B cell (primary cell): ENCODE results near the gene USP22. TPM values are rescaled to one million over a fixed set of nuclear protein-coding genes. Genes with fewer than 3 reads are reported as not detected.

ENCODE experiments used
- ATAC-seq: fragments of 200-7000 bp; cut with Tn5 transposase; one replicate; pipeline ENCODE4 v1.10.0; 2021; ENCODE audit warnings: low read depth, mild to moderate bottlenecking, moderate number of reproducible peaks, moderate library complexity
- CTCF ChIA-PET: fragments of 350-600 bp; sonication (Branson Sonifier 250); formaldehyde crosslinking; loops from one replicate; lab custom pipeline; 2021; ENCODE audit warnings: antibody characterized with exemption, inconsistent platforms; lab: Charles Lee
- POLR2A ChIA-PET: fragments of 350-600 bp; sonication (Branson Sonifier 250); formaldehyde crosslinking; loops from one replicate; lab custom pipeline; 2021; ENCODE audit warnings: antibody characterized with exemption; lab: Charles Lee
- DNase-seq: peaks from one replicate; pipeline ENCODE4 v3.0.0; 2013
- H2AFZ ChIP-seq: 2 replicates; pipeline ENCODE4 v1.6.1; 2012; ENCODE audit warnings: mild to moderate bottlenecking, low read depth, low read length; ENCODE audit not compliant: insufficient read depth, poor library complexity, severe bottlenecking
- H3K27ac ChIP-seq, 2 donors: 1 replicate in 1 of 2; 2 replicates in 1 of 2; pipeline ENCODE4 v1.5.1; 2012 to 2013; ENCODE audit warnings: low read length in 2 of 2, mild to moderate bottlenecking in 2 of 2, moderate library complexity in 1 of 2
- H3K27me3 ChIP-seq, 4 experiments: fragments of 200-600 bp in 1 of 4; sonication (generic) in 1 of 4; replicated peaks in 1 of 4; 1 replicate in 2 of 4; 2 replicates in 2 of 4; pipeline versions ENCODE4 v1.6.1 to v1.7.0; 2013 to 2016; ENCODE audit warnings: low read length in 3 of 4, mild to moderate bottlenecking in 2 of 4, mixed read lengths in 1 of 4, moderate library complexity in 1 of 4; ENCODE audit not compliant: insufficient read depth in 4 of 4, control insufficient read depth in 3 of 4; ENCODE audit errors: control extremely low read depth in 1 of 4
- H3K36me3 ChIP-seq, 2 experiments: replicated peaks in 1 of 2; 1 replicate in 1 of 2; 2 replicates in 1 of 2; pipeline versions ENCODE4 v1.6.1 to v1.7.1; 2013; ENCODE audit warnings: low read length in 1 of 2; ENCODE audit not compliant: insufficient read depth in 2 of 2, control insufficient read depth in 1 of 2; ENCODE audit errors: control extremely low read depth in 1 of 2, extremely low read depth in 1 of 2
- H3K4me1 ChIP-seq, 2 donors: fragments of 200-600 bp in 1 of 2; sonication (generic) in 1 of 2; 1 replicate in 1 of 2; 2 replicates in 1 of 2; pipeline versions ENCODE4 v1.5.1 to v1.6.1; 2013 to 2017; ENCODE audit warnings: low read length in 2 of 2; ENCODE audit not compliant: control insufficient read depth in 2 of 2, insufficient read depth in 2 of 2
- H3K4me2 ChIP-seq: replicated peaks from 2 replicates; pipeline ENCODE3; 2012; ENCODE audit warnings: mild to moderate bottlenecking, low read depth, low read length; ENCODE audit not compliant: poor library complexity, severe bottlenecking
- H3K4me3 ChIP-seq, 5 experiments: fragments of 200-600 bp in 1 of 5; sonication (generic) in 1 of 5; 1 replicate in 3 of 5; 2 replicates in 2 of 5; pipeline versions ENCODE4 v1.5.1 to v1.7.0; 2011 to 2016; ENCODE audit warnings: low read length in 4 of 5, mild to moderate bottlenecking in 4 of 5, low read depth in 2 of 5, control low read depth in 1 of 5, moderate library complexity in 1 of 5; ENCODE audit not compliant: insufficient read depth in 1 of 5; ENCODE audit errors: control extremely low read depth in 1 of 5, extremely low read depth in 1 of 5
- H3K79me2 ChIP-seq: fragments of 200-600 bp; sonication (generic); one replicate; pipeline ENCODE4 v1.6.0; 2016; ENCODE audit warnings: low read length; ENCODE audit not compliant: control insufficient read depth, insufficient read depth
- H3K9ac ChIP-seq: fragments of 200-600 bp; sonication (generic); 2 replicates; pipeline ENCODE4 v1.6.1; 2017; ENCODE audit warnings: mild to moderate bottlenecking, low read length, moderate library complexity
- H3K9me3 ChIP-seq, 3 donors: one replicate each; pipeline versions ENCODE4 v1.6.1 to v1.7.1; 2013; ENCODE audit warnings: low read length in 2 of 3; ENCODE audit not compliant: control insufficient read depth in 2 of 3, insufficient read depth in 1 of 3; ENCODE audit errors: control extremely low read depth in 1 of 3
- H4K20me1 ChIP-seq: 2 replicates; pipeline ENCODE4 v1.6.0; 2012; ENCODE audit warnings: mild to moderate bottlenecking, low read length; ENCODE audit not compliant: insufficient read depth, control insufficient read depth, poor library complexity, severe bottlenecking
- H3K27ac Mint-ChIP-seq: one replicate; pipeline ENCODE4 v1.8.0; 2021; ENCODE audit warnings: mixed read lengths
- H3K27me3 Mint-ChIP-seq: one replicate; pipeline ENCODE4 v1.8.0; 2021; ENCODE audit warnings: mixed read lengths
- H3K4me1 Mint-ChIP-seq: one replicate; pipeline ENCODE4 v1.8.0; 2021; ENCODE audit warnings: mixed read lengths
- H3K4me3 Mint-ChIP-seq: one replicate; pipeline ENCODE4 v1.8.0; 2021; ENCODE audit warnings: mixed read lengths
- H3K9me3 Mint-ChIP-seq: one replicate; pipeline ENCODE4 v1.8.0; 2022; ENCODE audit warnings: mixed read lengths; ENCODE audit not compliant: insufficient read depth
- EZH2 ChIP-seq: IDR thresholded peaks from 2 replicates; pipeline ENCODE4 v1.6.1; 2012; ENCODE audit warnings: borderline replicate concordance, low read depth, mild to moderate bottlenecking, moderate library complexity, low read length; ENCODE audit not compliant: insufficient read depth, poor library complexity, severe bottlenecking
- WGBS: methylation state at CpG from one replicate; pipeline ENCODE4 v1.1.5; 2013; ENCODE audit warnings: missing lambda C conversion rate; ENCODE audit not compliant: insufficient coverage; 5-methylcytosine and 5-hydroxymethylcytosine counted together
- intact Hi-C: fragments of 100-400 bp; cut with micrococcal nuclease; formaldehyde crosslinking; loops from one replicate; pipeline ENCODE4 v1.10.0; 2022
- polyA plus RNA-seq: library from polyadenylated mRNA; depleted of rRNA; stranded (reverse); fragments of >200 nt; gene quantifications from 2 replicates; pipeline ENCODE4 v1.2.3, GENCODE V29; 2012
- total RNA-seq, 2 donors: library from RNA; stranded (reverse); fragments of 120-200 nt in 1 of 2; gene quantifications; 1 replicate in 1 of 2; 2 replicates in 1 of 2; pipeline versions ENCODE4 v1.2.3 to v1.2.4, GENCODE V29; 2013 to 2022
- TF ChIP-seq, protein P1 (sequence below): fragments of 200-600 bp; IDR thresholded peaks from one replicate; pipeline ENCODE4 v1.8.0; 2022; ENCODE audit warnings: antibody characterized with exemption, mild to moderate bottlenecking

Gene USP22
- total and polyA plus RNA-seq, 2 donors (not counting 1 experiment from before 2014, with no cell fraction given), result 74.3 to 167 TPM

DNA sequence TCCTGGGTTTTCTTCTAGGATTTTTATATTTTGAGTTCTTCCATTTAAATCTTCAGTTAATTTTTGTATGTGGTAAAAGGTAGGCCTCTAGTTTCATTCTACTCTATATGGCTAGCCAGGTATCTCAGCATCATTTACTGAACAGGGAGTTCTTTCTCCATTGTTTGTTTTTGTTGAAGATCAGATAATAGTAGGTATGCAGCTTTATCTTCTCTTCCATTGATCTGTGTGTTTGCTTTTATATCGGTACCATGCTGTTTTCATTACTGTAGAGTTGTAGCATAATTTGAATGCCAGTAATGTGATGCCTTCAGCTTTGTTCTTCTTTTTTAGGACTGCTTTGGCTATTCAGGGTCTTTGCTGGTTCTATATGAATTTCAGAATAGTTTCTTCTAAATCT, 77.3 kb downstream of the USP22 start:
- no peak overlapping the region for H3K27ac ChIP-seq
- H3K27ac Mint-ChIP-seq, result no peak overlapping the region
- H3K4me3 ChIP-seq, result no peak overlapping the region
- H4K20me1 ChIP-seq, result no peaks in the 10 kb centered on the region
- no peak for ATAC-seq
- no peak for DNase-seq
- H3K4me3 Mint-ChIP-seq, result no peak overlapping the region
- no peaks in the 10 kb centered on the region for H3K79me2 ChIP-seq
- intact Hi-C loops, result no loop called here
- no peak overlapping the region for H2AFZ ChIP-seq
- peaks cover 42 to 43% of the 10 kb centered on the region in 2 donors for H3K4me1 ChIP-seq
- no peaks in the 10 kb centered on the region for H3K9me3 Mint-ChIP-seq
- H3K36me3 ChIP-seq, result no peaks in the 10 kb centered on the region
- peaks cover 7% of the 10 kb centered on the region for H3K27me3 Mint-ChIP-seq
- TF ChIP-seq, protein P1, sequence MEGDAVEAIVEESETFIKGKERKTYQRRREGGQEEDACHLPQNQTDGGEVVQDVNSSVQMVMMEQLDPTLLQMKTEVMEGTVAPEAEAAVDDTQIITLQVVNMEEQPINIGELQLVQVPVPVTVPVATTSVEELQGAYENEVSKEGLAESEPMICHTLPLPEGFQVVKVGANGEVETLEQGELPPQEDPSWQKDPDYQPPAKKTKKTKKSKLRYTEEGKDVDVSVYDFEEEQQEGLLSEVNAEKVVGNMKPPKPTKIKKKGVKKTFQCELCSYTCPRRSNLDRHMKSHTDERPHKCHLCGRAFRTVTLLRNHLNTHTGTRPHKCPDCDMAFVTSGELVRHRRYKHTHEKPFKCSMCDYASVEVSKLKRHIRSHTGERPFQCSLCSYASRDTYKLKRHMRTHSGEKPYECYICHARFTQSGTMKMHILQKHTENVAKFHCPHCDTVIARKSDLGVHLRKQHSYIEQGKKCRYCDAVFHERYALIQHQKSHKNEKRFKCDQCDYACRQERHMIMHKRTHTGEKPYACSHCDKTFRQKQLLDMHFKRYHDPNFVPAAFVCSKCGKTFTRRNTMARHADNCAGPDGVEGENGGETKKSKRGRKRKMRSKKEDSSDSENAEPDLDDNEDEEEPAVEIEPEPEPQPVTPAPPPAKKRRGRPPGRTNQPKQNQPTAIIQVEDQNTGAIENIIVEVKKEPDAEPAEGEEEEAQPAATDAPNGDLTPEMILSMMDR, result no peak
- TF ChIP-seq EZH2, result no peak
- no peak overlapping the region for H3K4me2 ChIP-seq
- no peak overlapping the region for H3K9ac ChIP-seq
- H3K27me3 ChIP-seq, result no peaks in the 10 kb centered on the region
- no peaks in the 10 kb centered on the region for H3K9me3 ChIP-seq
- ChIA-PET POLR2A (no interaction called here), CTCF (no interaction called here)
- H3K4me1 Mint-ChIP-seq, result peaks cover 40% of the 10 kb centered on the region
- no CpG with 5 or more reads among the region's 1 CpG for WGBS

DNA sequence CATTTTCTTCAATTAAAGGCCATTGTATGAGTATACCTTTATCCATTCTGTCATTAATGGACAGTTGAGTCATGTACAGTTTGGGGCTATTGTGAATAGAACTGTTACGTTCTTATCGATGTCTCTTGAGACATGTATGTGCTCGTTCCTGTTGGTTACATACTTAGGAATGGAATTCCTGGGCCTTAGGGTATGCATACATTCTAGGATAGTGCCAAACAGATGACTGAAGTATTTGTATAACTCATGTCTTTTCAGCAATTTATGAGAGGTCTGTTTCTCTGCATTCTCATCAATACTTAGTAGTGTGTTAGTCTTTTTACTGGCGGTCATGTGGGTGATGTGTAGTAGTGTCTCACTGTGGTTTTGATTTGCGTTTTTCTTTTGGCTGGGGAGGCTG, 81.2 kb downstream of the USP22 start:
- H3K4me3 ChIP-seq, result no peak overlapping the region
- no CpG with 5 or more reads among the region's 5 CpGs for WGBS
- peaks cover 3 to 4% of the 10 kb centered on the region in 2 donors for H3K4me1 ChIP-seq
- Mint-ChIP-seq H3K4me1 (peaks cover 1% of the 10 kb centered on the region), H3K9me3 (no peaks in the 10 kb centered on the region), H3K27me3 (peaks cover 20% of the 10 kb centered on the region), H3K27ac (no peak overlapping the region), H3K4me3 (no peak overlapping the region)
- H3K9ac ChIP-seq, result no peak overlapping the region
- no peaks in the 10 kb centered on the region for H4K20me1 ChIP-seq
- H3K4me2 ChIP-seq, result no peak overlapping the region
- H3K79me2 ChIP-seq, result no peaks in the 10 kb centered on the region
- no peak overlapping the region for H2AFZ ChIP-seq
- POLR2A ChIA-PET, result interaction anchor here (0.7 kb wide), 1 partner anchor 90 kb away, joined by 4 read pairs; no protein-coding TSS in a partner anchor
- H3K9me3 ChIP-seq, result no peaks in the 10 kb centered on the region
- TF ChIP-seq EZH2, result no peak
- DNase-seq (no peak), ATAC-seq (no peak)
- no peak overlapping the region for H3K27ac ChIP-seq
- H3K36me3 ChIP-seq, result no peaks in the 10 kb centered on the region
- CTCF ChIA-PET, result no interaction called here
- intact Hi-C loops, result no loop called here
- H3K27me3 ChIP-seq, result no peaks in the 10 kb centered on the region
